GM19468 (cell line): ENCODE results near the gene IRAK2.

Source experiments
- ATAC-seq: cut with Tn5 transposase; IDR thresholded peaks from one replicate; pipeline ENCODE4 v1.9.1; 2021; ENCODE audit warnings: mild to moderate bottlenecking, moderate library complexity, moderate number of reproducible peaks; ENCODE audit not compliant: unreplicated experiment; ENCODE audit errors: extremely low read depth

IRAK2 gene

GRCh38 chr3:10292505-10293419, 128.0 kb downstream of the IRAK2 start, which contains the start of gene GHRL:
Gene GHRL, minus strand, starts transcription at chr3:10292947. Its CDS starts 2,767 bp downstream, at chr3:10290180.
- no peak for ATAC-seq
